ENCODE results near the gene CCNY.
A peak's percentile ranks its signal among the peaks of the same experiment; 100 is the strongest.
"Not testable (repeated sequence)": the region's sequence is repeated elsewhere in the genome, so short reads cannot be mapped to it uniquely, and the experiment has no call there.

Gene CCNY

GRCh38 chr10:35404077-35404476 is 67.8 kb downstream of the CCNY start:
- not testable (repeated sequence) for DNase-seq (ENCODE audit: low read depth, low spot score)

DNA sequence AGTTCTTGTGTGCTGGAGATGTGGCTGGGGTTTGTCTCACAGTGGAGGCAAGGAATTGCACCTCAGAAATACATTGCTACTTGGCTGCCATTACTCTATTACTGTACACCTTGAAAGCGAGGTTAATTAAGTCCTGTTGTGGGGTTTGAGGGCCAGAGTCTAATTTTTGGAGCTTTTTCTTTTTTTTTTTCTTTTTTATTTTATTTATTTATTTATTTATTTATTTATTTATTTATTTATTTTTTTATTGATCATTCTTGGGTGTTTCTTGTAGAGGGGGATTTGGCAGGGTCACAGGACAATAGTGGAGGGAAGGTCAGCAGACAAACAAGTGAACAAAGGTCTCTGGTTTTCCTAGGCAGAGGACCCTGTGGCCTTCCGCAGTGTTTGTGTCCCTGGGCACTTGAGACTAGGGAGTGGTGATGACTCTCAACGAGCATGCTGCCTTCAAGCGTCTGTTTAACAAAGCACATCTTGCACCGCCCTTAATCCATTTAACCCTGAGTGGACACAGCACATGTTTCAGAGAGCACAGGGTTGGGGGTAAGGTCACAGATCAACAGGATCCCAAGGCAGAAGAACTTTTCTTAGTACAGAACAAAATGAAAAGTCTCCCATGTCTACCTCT is 69.8 kb downstream of the CCNY start:
- DNase-seq (ENCODE audit: low read depth, low spot score), result not testable (repeated sequence)

DNA sequence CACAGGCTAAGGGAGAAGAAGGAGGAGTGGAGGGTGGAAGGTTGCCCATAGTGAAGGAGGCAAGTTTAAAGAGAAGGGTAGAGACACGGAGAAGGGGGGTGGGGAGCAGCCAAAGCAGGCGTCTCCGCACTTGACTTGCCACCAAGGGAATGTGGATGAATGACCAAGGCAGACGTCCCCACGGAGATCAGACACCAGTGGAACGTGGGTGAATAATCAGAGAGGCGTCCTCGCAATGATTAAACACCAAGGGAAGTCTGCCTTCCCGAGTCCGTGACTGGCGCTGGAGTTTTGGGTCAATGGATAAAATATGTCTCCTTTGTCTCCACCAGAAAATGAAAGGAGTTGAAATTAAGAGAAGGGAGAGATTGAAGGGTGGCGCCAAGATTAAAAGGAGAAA is 71.4 kb downstream of the CCNY start:
- not testable (repeated sequence) for DNase-seq (ENCODE audit: low read depth, low spot score)

DNA sequence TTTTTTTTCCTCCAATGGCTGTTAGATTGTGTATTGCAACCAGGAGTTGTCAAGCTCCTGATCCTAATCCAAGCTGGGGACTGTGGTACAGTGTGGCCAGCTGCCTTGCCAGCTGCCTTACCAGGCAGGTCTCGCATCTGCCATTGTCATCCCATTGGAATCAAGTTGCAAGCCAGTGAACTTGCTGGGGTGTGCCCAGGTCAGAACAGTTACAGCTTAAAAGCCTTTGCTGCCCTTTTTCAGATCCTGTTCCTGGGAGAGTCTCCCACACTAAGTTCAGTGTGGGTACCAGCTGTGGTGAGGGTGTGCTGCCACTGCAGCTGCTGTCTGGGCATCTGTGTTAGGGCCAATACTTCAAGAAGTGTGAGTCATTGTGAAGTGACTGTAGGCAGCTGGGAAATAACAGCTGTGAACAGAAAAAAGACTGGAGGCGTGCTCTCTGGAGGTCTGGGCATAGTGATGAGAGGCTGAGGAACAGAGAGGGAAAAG is 72.8 kb downstream of the CCNY start:
- peak; percentile 79 for DNase-seq (ENCODE audit: low read depth, low spot score)

DNA sequence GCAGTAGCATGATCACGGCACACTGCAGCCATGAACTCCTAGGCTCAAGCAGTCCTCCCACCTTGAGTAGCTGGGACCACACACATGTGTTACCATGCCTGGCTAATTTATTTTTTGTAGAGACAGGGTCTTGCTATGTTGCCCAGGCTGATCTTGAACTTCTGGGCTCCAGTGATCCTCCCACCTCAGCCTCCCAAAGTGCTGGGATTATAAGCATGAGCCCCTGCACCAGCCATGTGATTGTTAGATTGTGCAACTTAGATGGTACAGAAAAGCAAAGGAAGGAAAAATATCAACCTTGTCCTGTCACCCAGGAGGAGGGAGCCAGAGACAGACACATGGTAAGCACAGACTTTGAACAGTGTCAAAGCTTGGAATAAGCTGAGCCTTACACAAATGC is 73.5 kb downstream of the CCNY start:
- DNase-seq (ENCODE audit: low read depth, low spot score), result no peak

DNA sequence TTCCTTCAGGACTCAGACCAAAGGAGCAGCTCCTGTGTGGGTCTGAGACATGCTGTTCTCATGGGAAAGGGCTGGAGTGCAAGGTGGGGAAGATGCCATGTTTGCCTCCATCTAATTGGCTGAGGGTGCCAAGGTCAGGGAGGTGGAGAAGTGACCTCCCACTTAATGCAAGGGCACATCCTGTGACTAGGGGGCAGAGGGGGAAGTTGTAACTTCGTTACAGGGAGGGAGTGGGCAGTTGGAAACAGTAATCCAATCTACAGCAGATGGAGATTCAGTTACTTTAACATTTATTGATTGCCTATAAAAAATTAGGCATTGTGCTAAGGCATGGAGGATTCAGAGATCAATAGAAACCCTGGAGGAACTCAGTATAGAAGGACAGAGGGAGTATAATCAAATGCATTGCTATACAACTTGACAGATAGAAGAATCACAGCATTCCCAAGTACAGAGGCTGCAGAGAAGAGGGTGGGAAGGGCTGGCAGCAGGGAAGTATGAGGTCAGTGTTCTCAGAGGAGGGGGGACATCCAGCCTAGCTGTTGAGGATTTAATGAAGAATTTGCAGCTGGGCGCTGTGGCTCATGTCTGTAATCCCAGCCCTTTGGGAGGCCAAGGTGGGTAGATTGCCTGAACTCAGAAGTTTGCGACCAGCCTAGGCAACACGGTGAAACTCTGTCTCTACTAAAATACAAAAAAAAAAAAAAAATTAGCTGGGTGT is 75.9 kb downstream of the CCNY start:
- peak; percentile 25 for DNase-seq (ENCODE audit: low read depth, low spot score)

DNA sequence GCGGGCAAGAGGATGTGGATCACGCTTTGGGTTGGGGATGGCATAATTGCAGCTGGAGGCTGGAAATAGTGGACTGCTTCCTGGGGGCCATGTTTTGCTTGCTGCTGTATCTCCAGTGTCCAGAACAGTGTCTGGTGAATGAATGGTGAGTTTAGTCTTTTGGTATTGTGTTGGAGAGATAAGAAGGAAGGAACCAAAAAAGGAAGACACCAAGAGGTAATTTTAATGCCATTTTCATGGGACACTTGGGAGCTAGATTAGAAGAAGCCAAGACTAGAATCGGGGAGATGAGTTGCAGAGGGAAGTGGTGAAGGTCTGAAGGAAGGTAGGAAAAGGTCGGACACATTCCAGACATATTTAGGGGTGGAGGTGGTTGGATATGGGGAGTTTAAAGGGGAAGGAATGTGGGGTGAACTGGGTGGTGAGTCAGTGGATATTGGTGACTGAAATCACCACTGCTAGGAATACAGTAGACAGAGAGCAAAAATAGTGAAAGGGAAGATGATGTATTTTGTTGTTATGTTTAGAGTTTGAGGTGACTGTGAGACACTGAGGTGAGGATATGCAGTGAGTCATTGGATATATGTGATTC is 76.7 kb downstream of the CCNY start:
- DNase-seq (ENCODE audit: low read depth, low spot score), result peak; percentile 62

- peak; percentile 32 for DNase-seq (ENCODE audit: low read depth, low spot score)
Measured at GRCh38 chr10:35413985-35414861, 77.9 kb downstream of the CCNY start.

- no peak for DNase-seq (ENCODE audit: low read depth, low spot score)
Measured at GRCh38 chr10:35415505-35415904, 79.2 kb downstream of the CCNY start.

- peak; percentile 48 for DNase-seq (ENCODE audit: low read depth, low spot score)
Measured at GRCh38 chr10:35416619-35417312, 80.5 kb downstream of the CCNY start.

DNA sequence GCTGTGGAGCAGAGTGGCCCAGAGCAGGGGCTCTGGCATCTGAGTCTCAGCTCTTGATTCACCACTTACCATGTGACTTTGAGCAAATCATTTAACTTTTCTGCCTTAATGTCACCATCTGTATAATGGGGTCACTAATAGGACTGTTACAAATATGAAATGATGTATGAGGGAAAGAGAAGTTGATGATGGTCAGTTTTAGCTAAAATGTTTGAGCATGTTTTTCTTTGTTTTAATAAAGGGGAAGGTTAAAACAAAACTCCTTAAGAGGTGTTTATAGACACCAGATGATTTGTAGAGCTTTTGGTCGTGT is 81.0 kb downstream of the CCNY start:
- DNase-seq (ENCODE audit: low read depth, low spot score), result no peak

GRCh38 chr10:35417795-35418194 is 81.5 kb downstream of the CCNY start:
- DNase-seq (ENCODE audit: low read depth, low spot score), result no peak

DNA sequence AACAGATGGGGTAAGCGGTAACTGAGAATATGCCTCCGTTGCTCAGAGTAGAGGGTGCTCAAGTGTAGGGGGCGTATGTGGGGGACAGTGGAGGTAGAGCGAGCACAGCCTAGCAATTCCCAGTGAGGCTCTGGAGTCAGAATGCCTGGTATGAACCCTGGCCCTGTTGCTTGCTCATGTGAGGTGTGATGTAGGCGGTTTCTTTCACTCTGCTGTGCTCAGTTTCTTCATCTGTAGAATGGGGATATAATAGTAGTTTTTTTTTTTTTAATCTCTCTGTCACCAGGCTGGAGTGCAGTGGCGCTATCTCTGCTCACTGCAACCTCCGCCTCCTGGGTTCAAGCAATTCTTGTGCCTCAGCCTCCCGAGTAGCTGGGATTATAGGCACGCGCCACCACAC is 82.3 kb downstream of the CCNY start:
- not testable (repeated sequence) for DNase-seq (ENCODE audit: low read depth, low spot score)

DNA sequence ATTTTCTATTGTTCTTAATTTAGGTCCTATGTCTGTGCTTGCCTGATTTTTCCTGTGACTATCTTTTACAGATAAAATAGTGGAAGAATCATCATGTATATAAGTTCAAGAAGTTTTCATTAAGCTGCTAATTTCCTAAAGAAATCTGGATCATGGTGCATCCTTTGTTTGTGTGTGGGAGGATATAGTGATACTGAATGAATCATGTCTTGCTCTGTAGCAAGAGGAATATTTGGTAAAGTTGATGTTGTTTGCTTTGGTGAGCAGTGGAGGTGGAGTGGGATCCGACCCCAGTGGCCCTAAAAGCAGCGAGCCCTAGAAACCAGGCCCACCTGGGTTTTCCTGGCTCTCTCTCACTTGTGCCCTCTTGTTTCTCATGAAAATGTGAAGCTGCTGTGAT is 83.7 kb downstream of the CCNY start:
- DNase-seq (ENCODE audit: low read depth, low spot score), result no peak

GRCh38 chr10:35420827-35421552 is 84.7 kb downstream of the CCNY start:
- peak; percentile 11 for DNase-seq (ENCODE audit: low read depth, low spot score)

- peak; percentile 92 for DNase-seq (ENCODE audit: low read depth, low spot score)
Measured at GRCh38 chr10:35421553-35422178, 85.4 kb downstream of the CCNY start.

GRCh38 chr10:35422228-35422627 is 85.9 kb downstream of the CCNY start:
- peak; percentile 50 for DNase-seq (ENCODE audit: low read depth, low spot score)

GRCh38 chr10:35423505-35424306 is 87.4 kb downstream of the CCNY start:
- peak; percentile 54 for DNase-seq (ENCODE audit: low read depth, low spot score)

DNA sequence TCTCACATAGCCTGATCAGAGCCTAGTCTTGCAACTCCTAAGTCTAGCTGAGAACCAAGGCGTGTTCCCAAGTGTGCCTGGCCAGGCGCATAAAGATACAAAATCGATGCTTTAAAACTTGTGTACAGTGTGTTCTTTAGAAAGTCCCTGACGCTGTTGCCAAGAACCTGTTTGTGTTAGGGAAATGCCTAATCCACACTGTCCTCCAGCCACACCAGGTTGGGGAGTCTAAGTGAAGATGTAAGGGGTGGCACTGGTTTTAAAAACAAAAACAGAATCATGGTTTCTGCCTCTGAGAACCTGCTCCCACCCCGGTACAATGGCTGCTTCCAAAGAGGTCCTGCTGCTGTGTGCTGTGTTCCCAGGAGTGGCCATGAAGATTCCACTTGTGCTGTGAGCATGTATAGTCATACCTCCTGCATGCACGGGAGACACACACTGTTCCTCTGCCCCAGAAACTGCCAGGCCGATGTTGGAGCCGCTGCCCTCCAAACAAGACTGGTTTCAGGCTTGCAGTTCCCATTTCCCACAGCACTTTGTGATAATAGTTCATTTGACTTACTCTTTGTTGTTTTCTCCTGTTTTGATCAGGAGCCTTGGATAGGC is 88.5 kb downstream of the CCNY start:
- DNase-seq (ENCODE audit: low read depth, low spot score), result no peak

Measured in astrocyte of the hippocampus (primary cell).